Fibroblast of villous mesenchyme (primary cell): ENCODE results near the gene ROCK2. TPM values are rescaled to one million over a fixed set of nuclear protein-coding genes. Genes with fewer than 3 reads are reported as not detected.

Source experiments
- DNase-seq: peaks from one replicate; pipeline ENCODE4 v3.0.0-alpha.2; 2010; ENCODE audit warnings: low read depth
- H3K4me3 ChIP-seq: 2 replicates; pipeline ENCODE4 v1.5.1; 2011; ENCODE audit warnings: low read depth, mild to moderate bottlenecking, low read length
- total RNA-seq: library from RNA; depleted of rRNA; stranded (reverse); fragments of >200 nt; gene quantifications from 2 replicates; pipeline ENCODE4 v1.2.3, GENCODE V29; 2012
- TF ChIP-seq, protein P1 (sequence below): IDR thresholded peaks from 2 replicates; pipeline ENCODE4 v1.5.1; 2012; ENCODE audit warnings: low read depth, mild to moderate bottlenecking, low read length; ENCODE audit not compliant: insufficient read depth

Gene ROCK2
- total RNA-seq, 1 donor = 54.0 TPM

DNA sequence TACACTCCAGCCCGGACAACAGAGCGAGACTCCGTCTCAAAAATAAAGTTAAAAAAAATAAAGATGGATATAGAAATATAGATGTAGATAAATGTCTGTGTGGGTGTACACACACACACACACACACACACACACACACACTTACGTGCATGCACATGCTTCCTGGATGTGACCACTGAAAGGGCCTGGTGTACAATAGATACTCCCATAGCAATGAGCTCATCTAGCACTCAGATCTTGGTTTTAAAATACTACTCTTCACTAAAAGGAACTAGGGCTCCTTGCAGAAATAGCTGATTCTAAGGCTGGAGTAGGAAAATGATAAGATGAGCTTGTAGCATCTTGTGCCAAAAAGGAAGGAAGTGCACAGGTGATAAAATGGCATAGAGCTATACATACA is 39.1 kb downstream of the ROCK2 start:
- no peak overlapping the region for H3K4me3 ChIP-seq
- no peak for DNase-seq
- TF ChIP-seq, protein P1, sequence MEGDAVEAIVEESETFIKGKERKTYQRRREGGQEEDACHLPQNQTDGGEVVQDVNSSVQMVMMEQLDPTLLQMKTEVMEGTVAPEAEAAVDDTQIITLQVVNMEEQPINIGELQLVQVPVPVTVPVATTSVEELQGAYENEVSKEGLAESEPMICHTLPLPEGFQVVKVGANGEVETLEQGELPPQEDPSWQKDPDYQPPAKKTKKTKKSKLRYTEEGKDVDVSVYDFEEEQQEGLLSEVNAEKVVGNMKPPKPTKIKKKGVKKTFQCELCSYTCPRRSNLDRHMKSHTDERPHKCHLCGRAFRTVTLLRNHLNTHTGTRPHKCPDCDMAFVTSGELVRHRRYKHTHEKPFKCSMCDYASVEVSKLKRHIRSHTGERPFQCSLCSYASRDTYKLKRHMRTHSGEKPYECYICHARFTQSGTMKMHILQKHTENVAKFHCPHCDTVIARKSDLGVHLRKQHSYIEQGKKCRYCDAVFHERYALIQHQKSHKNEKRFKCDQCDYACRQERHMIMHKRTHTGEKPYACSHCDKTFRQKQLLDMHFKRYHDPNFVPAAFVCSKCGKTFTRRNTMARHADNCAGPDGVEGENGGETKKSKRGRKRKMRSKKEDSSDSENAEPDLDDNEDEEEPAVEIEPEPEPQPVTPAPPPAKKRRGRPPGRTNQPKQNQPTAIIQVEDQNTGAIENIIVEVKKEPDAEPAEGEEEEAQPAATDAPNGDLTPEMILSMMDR = no peak

DNA sequence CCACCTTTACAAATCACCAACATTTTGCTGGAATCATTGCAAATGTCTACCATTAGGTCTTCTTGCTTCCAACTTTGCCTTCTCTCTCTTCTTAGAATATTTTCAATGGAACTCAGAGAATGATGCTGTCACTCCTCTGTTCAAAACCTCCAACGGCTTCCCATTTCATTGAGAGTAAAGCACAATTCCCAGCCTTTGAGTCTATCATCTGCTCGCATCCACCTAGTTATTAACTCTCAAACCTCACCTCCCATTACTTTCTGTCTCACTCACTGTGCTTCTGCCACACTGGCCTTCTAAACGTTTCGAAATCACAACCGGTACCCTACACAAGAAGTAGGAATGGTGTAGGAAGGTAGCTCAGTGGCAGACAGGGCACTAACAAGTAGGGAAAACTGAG is 40.0 kb downstream of the ROCK2 start:
- DNase-seq = no peak
- TF ChIP-seq, protein P1 = no peak
- no peak overlapping the region for H3K4me3 ChIP-seq

DNA sequence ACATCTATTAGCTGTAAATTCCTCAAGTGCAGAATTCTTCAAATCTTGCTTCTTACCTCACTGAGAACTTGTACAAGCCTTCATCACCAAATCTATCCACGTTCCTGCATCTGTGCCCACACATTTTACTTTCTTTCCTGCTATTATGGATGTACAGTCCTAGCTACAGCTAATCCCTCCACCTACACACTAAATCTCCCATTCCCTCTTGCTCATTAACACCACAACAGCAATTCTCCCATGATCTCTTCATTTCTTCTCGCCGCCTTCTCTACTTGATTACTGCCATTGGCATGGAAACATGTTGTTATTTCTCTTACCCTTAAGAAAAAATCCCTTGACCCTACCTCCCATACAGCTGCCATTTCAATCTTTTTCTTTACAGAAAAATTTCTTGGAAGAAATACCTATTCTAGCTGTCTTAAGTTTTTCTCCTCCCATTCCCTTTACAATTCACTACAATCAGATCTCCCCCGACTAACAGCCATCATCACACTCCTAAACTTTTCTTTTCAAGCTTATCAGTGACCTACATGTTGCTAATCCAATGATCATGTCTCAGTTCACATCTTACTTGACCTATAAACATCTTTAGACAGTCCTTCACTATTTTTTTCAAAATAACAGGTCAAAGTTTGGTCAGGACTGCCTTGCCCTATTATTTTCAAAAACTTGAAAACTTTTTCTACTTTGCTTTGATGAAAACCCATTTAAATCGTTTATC is 41.0 kb downstream of the ROCK2 start:
- no peak for DNase-seq
- TF ChIP-seq, protein P1 = no peak
- no peak overlapping the region for H3K4me3 ChIP-seq

DNA sequence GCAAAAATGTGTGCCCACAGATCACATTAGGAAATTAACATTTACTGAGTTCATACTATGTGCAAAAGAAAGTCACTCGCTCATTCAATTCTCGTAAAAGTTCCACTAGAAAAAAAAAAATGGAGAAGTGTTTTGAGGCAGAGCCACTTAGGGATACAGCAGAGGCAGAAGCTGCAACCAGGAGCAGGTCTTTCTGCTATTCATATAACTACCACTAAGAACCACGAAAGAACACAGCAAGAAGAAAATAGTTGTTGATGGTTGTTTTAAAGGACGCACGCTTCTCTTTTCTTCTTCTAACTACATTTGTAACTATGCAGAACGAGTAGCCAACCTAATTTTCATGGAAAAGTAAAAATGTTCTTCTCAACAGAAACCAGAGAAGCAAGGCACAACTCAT is 45.0 kb downstream of the ROCK2 start:
- no peak overlapping the region for H3K4me3 ChIP-seq
- TF ChIP-seq, protein P1 = no peak
- no peak for DNase-seq

GRCh38 chr2:11298592-11298991 is 45.8 kb downstream of the ROCK2 start:
- H3K4me3 ChIP-seq = no peak overlapping the region
- TF ChIP-seq, protein P1 = no peak
- DNase-seq = no peak

GRCh38 chr2:11296401-11296800 is 48.0 kb downstream of the ROCK2 start:
- TF ChIP-seq, protein P1 = no peak
- DNase-seq = no peak
- H3K4me3 ChIP-seq = no peak overlapping the region
